Right lobe of liver (tissue), 6 donors: ENCODE measurements around the gene PHF10. TPM values are rescaled to one million over a fixed set of nuclear protein-coding genes. Genes with fewer than 3 reads are reported as not detected.
"Not testable (repeated sequence)": the region's sequence is repeated elsewhere in the genome, so short reads cannot be mapped to it uniquely, and the experiment has no call there.

Source experiments
- ATAC-seq, 4 donors: fragments of 200-7000 bp; cut with Tn5 transposase; one replicate each; pipeline ENCODE4 v1.9.1; 2020; ENCODE audit warnings: mild to moderate bottlenecking in 4 of 4, moderate library complexity in 4 of 4
- DNase-seq, 3 donors: peaks; one replicate each; pipeline ENCODE4 v3.0.0-alpha.2; 2020
- H3K27ac ChIP-seq, 3 donors: fragments of 200-600 bp; one replicate each; pipeline ENCODE4 v1.8.0; 2022
- H3K27me3 ChIP-seq, 2 donors: fragments of 200-600 bp; one replicate each; pipeline ENCODE4 v1.8.0; 2022
- H3K36me3 ChIP-seq, 4 donors: fragments of 200-600 bp; sonication (generic) in 1 of 4; one replicate each; pipeline versions ENCODE4 v1.5.1 to v1.8.0; 2017 to 2022; ENCODE audit warnings: control low read depth in 1 of 4
- H3K4me1 ChIP-seq, 4 donors: fragments of 200-600 bp; sonication (generic) in 1 of 4; one replicate each; pipeline versions ENCODE4 v1.5.1 to v1.8.0; 2017 to 2022; ENCODE audit warnings: control low read depth in 1 of 4
- H3K4me3 ChIP-seq, 3 donors: fragments of 200-600 bp; one replicate each; pipeline ENCODE4 v1.8.0; 2022
- H3K9me3 ChIP-seq, 4 donors: fragments of 200-600 bp; sonication (generic) in 1 of 4; one replicate each; pipeline versions ENCODE4 v1.5.1 to v1.8.0; 2017 to 2022; ENCODE audit warnings: control low read depth in 1 of 4
- CTCF ChIP-seq, 4 donors: fragments of 200-600 bp in 3 of 4; fragments of 450-650 bp in 1 of 4; IDR thresholded peaks; one replicate each; pipeline versions ENCODE4 v1.5.1 to v1.8.0; 2016 to 2022; ENCODE audit warnings: antibody characterized with exemption in 4 of 4, mild to moderate bottlenecking in 2 of 4
- POLR2A ChIP-seq: fragments of 450-650 bp; IDR thresholded peaks from one replicate; pipeline ENCODE4 v1.6.1; 2017; ENCODE audit warnings: antibody characterized with exemption, mild to moderate bottlenecking
- WGBS: methylation state at CpG from one replicate; pipeline ENCODE4 v1.1.6; 2018; ENCODE audit warnings: low coverage, low lambda C conversion rate; ENCODE audit not compliant: insufficient coverage; ENCODE audit errors: missing lambda C conversion rate; 5-methylcytosine and 5-hydroxymethylcytosine counted together
- intact Hi-C, 2 donors: fragments of 100-400 bp; cut with DNase I; formaldehyde crosslinking; loops; one replicate each; pipeline versions ENCODE4 v1.11.2 to v1.14.1; 2022
- total RNA-seq, 6 experiments: library from RNA; depleted of rRNA in 2 of 6; stranded (reverse); fragments of >200 nt in 2 of 6; fragmentation: NEBNext Ultra II Directional in 3 of 6; extraction: Animal tissue kit (Norgen Biotek cat#: 25700) in 3 of 6; gene quantifications; one replicate each; pipeline versions ENCODE4 v1.1.0 to v1.2.4, GENCODE V29; 2016 to 2023
- donor health status: DM: no; HTN: yes; CAD: no.
- donor health status: DM: no; HTN: no; CAD: no.
- donor health status: DM: no; HTN: no; CAD: no.
- donor health status: DM: no; HTN: yes; CAD: no.
- donor health status: DM: no; HTN: yes; CAD: no.

Gene PHF10
- total RNA-seq, 6 experiments from 2014 or later: 19.9 to 31.4 (median 25.0) TPM

- TF ChIP-seq CTCF (IDR thresholded peaks at IDR 0.05) (peak in 1 of 4 donors; percentile 9), POLR2A (peak; percentile 97)
- intact Hi-C loops: no loop called here
- no peaks in the 10 kb centered on the region for H3K36me3 ChIP-seq
- no peaks in the 10 kb centered on the region for H3K27me3 ChIP-seq
- peaks cover 0 to 24% (median 12%) of the 10 kb centered on the region in 4 donors for H3K4me1 ChIP-seq
- no peaks in the 10 kb centered on the region for H3K9me3 ChIP-seq
- H3K4me3 ChIP-seq: peak within 1 kb of the TSS; percentile 70 to 95 (median 89)
- ATAC-seq (peak; percentile 95 to 97 (median 96)), DNase-seq (peak; percentile 98)
- peak within 1 kb of the TSS; percentile 68 to 90 (median 79) for H3K27ac ChIP-seq
- WGBS: 3% methylated on average over 7 of the region's 92 CpGs
Observed at GRCh38 chr6:169701954-169702839, 22.1 kb downstream of the PHF10 start, which contains the start of the genes C6orf120 and WDR27. Gene C6orf120, plus strand, starts transcription at chr6:169702126. Its CDS starts 334 bp downstream, at chr6:169702460. Gene WDR27, minus strand, starts transcription at chr6:169702029. Its CDS starts 13,024 bp downstream, at chr6:169689005.

- TF ChIP-seq POLR2A (no peak), CTCF (IDR thresholded peaks at IDR 0.05) (no peak)
- H3K4me1 ChIP-seq: peaks cover 0 to 24% (median 12%) of the 10 kb centered on the region in 4 donors
- peak overlapping the region; percentile 70 to 95 (median 89) for H3K4me3 ChIP-seq
- intact Hi-C loops: no loop called here
- ATAC-seq: peak; percentile 1 to 7 (median 6)
- no peaks in the 10 kb centered on the region for H3K36me3 ChIP-seq
- no peaks in the 10 kb centered on the region for H3K27me3 ChIP-seq
- under 1% methylated on average over 35 of the region's 54 CpGs for WGBS
- peak overlapping the region; percentile 68 to 90 (median 79) for H3K27ac ChIP-seq
- no peaks in the 10 kb centered on the region for H3K9me3 ChIP-seq
- peak in 1 of 3 donors; percentile 49 for DNase-seq
Observed at GRCh38 chr6:169701311-169701953, 22.9 kb downstream of the PHF10 start.

- 48% methylated on average over 5 of the region's 5 CpGs for WGBS
- intact Hi-C loops: no loop called here
- Histone ChIP-seq H3K4me1 (peaks cover 0 to 24% (median 12%) of the 10 kb centered on the region in 4 donors), H3K9me3 (no peaks in the 10 kb centered on the region), H3K36me3 (no peaks in the 10 kb centered on the region), H3K4me3 (no peak overlapping the region), H3K27ac (no peak overlapping the region), H3K27me3 (no peaks in the 10 kb centered on the region)
- DNase-seq: no peak
- ATAC-seq: no peak
- TF ChIP-seq CTCF (IDR thresholded peaks at IDR 0.05): no peak
- TF ChIP-seq POLR2A: no peak
Observed at GRCh38 chr6:169700296-169700695, 24.0 kb downstream of the PHF10 start.

- H3K9me3 ChIP-seq, ATAC-seq, H3K4me1 ChIP-seq, H3K27me3 ChIP-seq, H3K4me3 ChIP-seq, H3K27ac ChIP-seq, H3K36me3 ChIP-seq, intact Hi-C loops, DNase-seq: not testable (repeated sequence)
- 69% methylated on average over 7 of the region's 10 CpGs for WGBS
- TF ChIP-seq CTCF (IDR thresholded peaks at IDR 0.05): peak in 3 of 4 donors; percentile 19 to 37 (median 36)
Observed at GRCh38 chr6:169697115-169697514, 27.2 kb downstream of the PHF10 start.
